T-helper 17 cell (primary cell): ENCODE data around the gene CECR2. TPM values are rescaled to one million over a fixed set of nuclear protein-coding genes. Genes with fewer than 3 reads are reported as not detected.

ENCODE experiments used
- ATAC-seq: fragments of 150-1000 bp; cut with Tn5 transposase; 2 replicates; pipeline ENCODE4 v1.10.0; 2021; ENCODE audit warnings: mild to moderate bottlenecking, moderate library complexity
- DNase-seq, 3 donors: peaks; one replicate each; pipeline versions ENCODE4 v3.0.0 to v3.0.0-alpha.2; 2020 to 2021
- H3K9me3 ChIP-seq: one replicate; pipeline ENCODE4 v1.7.0; 2013; ENCODE audit warnings: low read length, mild to moderate bottlenecking; ENCODE audit not compliant: control insufficient read depth, poor library complexity, severe bottlenecking
- H3K27ac Mint-ChIP-seq: one replicate; pipeline ENCODE4 v1.8.0; 2022; ENCODE audit warnings: mild to moderate bottlenecking, moderate library complexity, mixed read lengths
- H3K27me3 Mint-ChIP-seq: one replicate; pipeline ENCODE4 v1.8.0; 2022; ENCODE audit warnings: mixed read lengths
- H3K36me3 Mint-ChIP-seq: one replicate; pipeline ENCODE4 v1.8.0; 2022; ENCODE audit warnings: low read depth, mixed read lengths
- H3K4me1 Mint-ChIP-seq: one replicate; pipeline ENCODE4 v1.8.0; 2022; ENCODE audit warnings: mild to moderate bottlenecking, mixed read lengths
- H3K4me3 Mint-ChIP-seq: one replicate; pipeline ENCODE4 v1.8.0; 2022; ENCODE audit warnings: mild to moderate bottlenecking, moderate library complexity, mixed read lengths
- total RNA-seq, 4 donors: library from RNA in 2 of 4; stranded (reverse) in 2 of 4; gene quantifications; one replicate each; pipeline ENCODE4 v1.2.3 and lab custom pipeline; 2022 to 2026

CECR2 gene
- total RNA-seq, 2 donors from 2014 or later = 0.29 TPM; not detected in 1

DNA sequence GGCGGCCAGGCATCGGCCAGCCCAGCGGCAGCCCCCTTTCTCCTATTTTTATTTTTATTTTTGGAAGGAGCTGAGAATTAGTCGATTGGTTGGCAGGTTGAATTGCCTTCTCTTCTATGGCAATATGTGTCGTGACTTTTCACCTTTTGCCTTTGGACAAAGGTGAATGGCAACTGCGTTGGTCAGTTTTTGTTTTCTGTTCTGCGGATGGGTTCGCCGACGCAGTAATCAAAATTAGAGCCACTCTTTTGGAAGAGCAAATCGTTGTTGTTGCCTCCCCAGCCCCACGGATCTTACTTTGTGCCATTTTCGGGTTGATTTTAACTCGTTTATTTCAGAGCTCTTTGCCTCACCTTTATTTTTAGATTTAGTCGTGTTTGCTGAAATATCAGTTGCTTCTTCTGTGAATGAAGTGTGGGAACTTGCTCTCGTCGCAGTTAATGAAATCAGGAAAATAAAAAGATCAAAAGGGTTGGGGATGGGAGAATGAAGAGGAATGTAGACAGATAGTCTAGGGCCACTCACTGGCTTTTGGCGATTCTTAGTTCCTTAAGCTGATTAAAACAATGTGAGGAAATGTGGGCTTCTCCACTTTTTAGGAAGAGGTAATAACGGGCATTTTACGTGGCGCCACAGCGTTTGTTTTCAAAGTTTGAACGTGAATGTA lies 1.6 kb downstream of the CECR2 start:
- Mint-ChIP-seq H3K4me1 (peaks cover 20% of the 10 kb centered on the region), H3K27ac (no peak overlapping the region), H3K27me3 (peaks cover 62% of the 10 kb centered on the region), H3K4me3 (peak overlapping the region; percentile 83), H3K36me3 (peaks cover 9% of the 10 kb centered on the region)
- DNase-seq = no peak
- ATAC-seq = no peak
- H3K9me3 ChIP-seq = no peaks in the 10 kb centered on the region

DNA sequence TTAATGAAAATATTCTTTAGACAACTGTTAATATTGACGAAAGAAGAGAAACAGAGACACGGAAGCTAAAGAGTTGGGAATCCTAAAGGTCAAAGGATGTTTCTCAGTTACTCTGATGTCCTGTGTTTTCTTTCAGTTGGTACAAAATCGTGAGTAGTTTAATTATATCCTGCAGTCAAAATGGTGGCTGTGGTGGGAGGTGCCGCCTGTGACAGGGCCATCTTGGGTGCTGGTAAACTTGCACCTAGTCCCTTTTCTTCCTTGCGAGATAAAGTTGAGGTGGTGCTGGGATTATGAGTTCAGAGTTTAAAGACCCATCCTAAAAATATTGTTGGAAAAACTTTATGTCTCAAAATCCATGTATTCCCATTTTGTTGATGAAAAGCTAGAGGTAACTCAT lies 2.2 kb downstream of the CECR2 start:
- Mint-ChIP-seq H3K36me3 (peaks cover 7% of the 10 kb centered on the region), H3K4me3 (no peak overlapping the region), H3K27ac (no peak overlapping the region), H3K27me3 (peaks cover 61% of the 10 kb centered on the region), H3K4me1 (peaks cover 20% of the 10 kb centered on the region)
- H3K9me3 ChIP-seq = no peaks in the 10 kb centered on the region
- DNase-seq (no peak), ATAC-seq (no peak)

- Mint-ChIP-seq H3K27me3 (peaks cover 44% of the 10 kb centered on the region), H3K27ac (no peak overlapping the region), H3K4me1 (peaks cover 6% of the 10 kb centered on the region), H3K36me3 (peaks cover 3% of the 10 kb centered on the region), H3K4me3 (no peak overlapping the region)
- no peaks in the 10 kb centered on the region for H3K9me3 ChIP-seq
- DNase-seq = no peak
- no peak for ATAC-seq
These were observed 4.6 kb downstream of the CECR2 start for GRCh38 chr22:17373855-17374254.

DNA sequence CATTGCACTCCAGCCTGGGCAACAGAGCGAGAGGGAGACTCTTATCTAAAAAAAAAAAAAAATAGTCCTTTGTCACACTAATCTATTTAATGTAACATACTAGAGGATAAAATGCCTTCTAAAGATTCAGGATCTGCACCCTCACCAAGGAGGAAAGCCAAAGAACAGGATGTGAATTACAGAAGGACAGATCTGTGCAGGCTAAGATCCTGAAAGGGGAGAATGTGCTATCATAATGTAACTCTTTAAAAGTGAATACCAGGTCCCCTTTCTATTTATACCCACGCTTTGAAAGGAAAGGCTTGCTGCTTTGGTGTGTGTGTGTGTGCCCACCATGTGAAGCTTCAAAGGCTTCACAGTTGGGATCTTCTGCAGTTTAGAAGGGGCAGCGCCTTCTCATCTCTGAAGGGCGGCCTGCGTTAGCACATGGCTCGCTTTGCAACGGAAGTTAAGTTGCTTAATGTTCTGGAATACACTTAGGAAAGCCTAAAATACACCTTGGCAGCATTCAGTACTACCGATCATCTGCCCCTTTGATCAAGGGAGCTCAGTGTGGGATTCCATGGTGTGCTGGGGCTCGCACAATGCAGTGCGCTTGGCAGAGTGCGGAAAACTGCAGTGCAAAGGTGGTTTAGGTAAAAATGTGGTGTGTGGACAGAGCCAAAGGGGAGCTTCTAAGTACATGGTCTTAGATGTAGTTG lies 6.8 kb downstream of the CECR2 start:
- peaks cover under 1% of the 10 kb centered on the region for H3K4me1 Mint-ChIP-seq
- H3K36me3 Mint-ChIP-seq = peaks cover 1% of the 10 kb centered on the region
- no peaks in the 10 kb centered on the region for H3K9me3 ChIP-seq
- H3K27me3 Mint-ChIP-seq = peaks cover 52% of the 10 kb centered on the region
- no peak overlapping the region for H3K4me3 Mint-ChIP-seq
- H3K27ac Mint-ChIP-seq = no peak overlapping the region
- DNase-seq (no peak), ATAC-seq (no peak)

DNA sequence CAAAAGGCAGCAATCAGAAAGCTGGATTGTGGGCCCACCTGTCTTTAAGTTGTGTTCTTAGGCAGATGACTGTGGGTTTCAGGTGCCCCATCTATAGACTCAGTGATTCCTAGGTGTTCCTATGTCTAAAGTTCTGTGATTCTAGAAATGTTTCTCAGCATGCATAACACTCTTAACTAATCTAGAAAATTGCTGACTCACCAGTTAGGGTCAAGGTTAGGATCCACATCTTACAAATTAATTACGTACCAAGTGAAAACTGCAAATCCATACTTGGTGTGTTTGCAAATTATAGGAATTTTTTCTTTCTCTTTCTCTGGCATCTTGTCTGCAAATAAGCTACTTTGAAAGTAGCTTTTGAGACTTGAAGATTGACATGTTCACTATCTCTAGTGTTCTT lies 7.7 kb downstream of the CECR2 start:
- H3K4me1 Mint-ChIP-seq = peaks cover 3% of the 10 kb centered on the region
- H3K27me3 Mint-ChIP-seq = peaks cover 50% of the 10 kb centered on the region

GRCh38 chr22:17379944-17380343 lies 10.7 kb downstream of the CECR2 start:
- H3K36me3 Mint-ChIP-seq = peaks cover 4% of the 10 kb centered on the region
- no peak overlapping the region for H3K4me3 Mint-ChIP-seq
- H3K4me1 Mint-ChIP-seq = peaks cover 3% of the 10 kb centered on the region
- H3K27me3 Mint-ChIP-seq = peaks cover 42% of the 10 kb centered on the region
- no peak for ATAC-seq
- no peaks in the 10 kb centered on the region for H3K9me3 ChIP-seq
- no peak overlapping the region for H3K27ac Mint-ChIP-seq
- no peak for DNase-seq

More for the DNA sequence above, 7.7 kb downstream of the CECR2 start:
- H3K9me3 ChIP-seq = no peaks in the 10 kb centered on the region
- DNase-seq (no peak), ATAC-seq (no peak)
- no peak overlapping the region for H3K4me3 Mint-ChIP-seq
- H3K36me3 Mint-ChIP-seq = peaks cover 4% of the 10 kb centered on the region
- no peak overlapping the region for H3K27ac Mint-ChIP-seq

DNA sequence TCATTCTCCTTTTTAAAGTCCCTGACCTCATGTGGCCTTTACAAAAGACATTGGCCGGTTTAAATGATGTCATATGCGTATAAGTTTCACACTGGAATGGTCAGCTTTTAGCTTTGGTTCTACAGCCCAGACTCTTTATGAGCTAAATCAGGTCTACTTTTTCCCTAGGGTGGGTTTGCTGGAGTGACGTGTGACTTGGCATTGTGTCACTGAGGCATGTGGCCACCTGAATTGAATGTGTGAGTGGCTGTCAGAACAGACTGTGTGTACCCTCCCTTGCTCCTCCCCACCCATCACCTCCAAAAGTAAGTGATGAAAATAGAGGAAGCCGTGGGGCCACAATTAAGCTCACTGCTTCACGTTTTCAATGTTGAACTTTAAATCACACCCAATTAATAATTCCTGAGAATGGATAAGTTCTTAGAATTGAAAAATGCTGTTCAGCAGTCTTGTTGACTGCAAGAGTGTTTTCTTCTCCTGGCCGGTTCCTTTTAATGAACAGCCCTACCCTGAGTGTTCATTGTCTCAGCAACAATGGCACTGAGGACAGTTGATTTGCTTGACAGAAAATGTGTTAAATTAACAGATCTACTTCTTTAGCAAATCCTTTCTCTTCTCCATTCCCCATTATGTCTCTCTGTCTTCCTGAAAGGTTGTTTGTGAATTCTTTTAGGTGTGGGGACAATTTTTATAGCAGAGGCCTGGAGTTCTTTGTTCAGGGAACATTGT lies 11.3 kb downstream of the CECR2 start:
- no peaks in the 10 kb centered on the region for H3K9me3 ChIP-seq
- no peak overlapping the region for H3K27ac Mint-ChIP-seq
- peaks cover 3% of the 10 kb centered on the region for H3K4me1 Mint-ChIP-seq
- ATAC-seq (no peak), DNase-seq (no peak)
- peaks cover 4% of the 10 kb centered on the region for H3K36me3 Mint-ChIP-seq
- peaks cover 40% of the 10 kb centered on the region for H3K27me3 Mint-ChIP-seq
- no peak overlapping the region for H3K4me3 Mint-ChIP-seq

- Mint-ChIP-seq H3K36me3 (peaks cover 4% of the 10 kb centered on the region), H3K4me3 (no peak overlapping the region), H3K4me1 (peaks cover 3% of the 10 kb centered on the region), H3K27me3 (peaks cover 37% of the 10 kb centered on the region), H3K27ac (no peak overlapping the region)
- no peaks in the 10 kb centered on the region for H3K9me3 ChIP-seq
- no peak for ATAC-seq
- no peak for DNase-seq
These were observed 12.1 kb downstream of the CECR2 start for GRCh38 chr22:17381192-17381913.

- Mint-ChIP-seq H3K36me3 (peaks cover 4% of the 10 kb centered on the region), H3K27ac (no peak overlapping the region), H3K4me1 (peaks cover 3% of the 10 kb centered on the region), H3K4me3 (no peak overlapping the region), H3K27me3 (peaks cover 22% of the 10 kb centered on the region)
- DNase-seq = no peak
- ATAC-seq = no peak
- H3K9me3 ChIP-seq = no peaks in the 10 kb centered on the region
These were observed 15.5 kb downstream of the CECR2 start for GRCh38 chr22:17384612-17385330.

DNA sequence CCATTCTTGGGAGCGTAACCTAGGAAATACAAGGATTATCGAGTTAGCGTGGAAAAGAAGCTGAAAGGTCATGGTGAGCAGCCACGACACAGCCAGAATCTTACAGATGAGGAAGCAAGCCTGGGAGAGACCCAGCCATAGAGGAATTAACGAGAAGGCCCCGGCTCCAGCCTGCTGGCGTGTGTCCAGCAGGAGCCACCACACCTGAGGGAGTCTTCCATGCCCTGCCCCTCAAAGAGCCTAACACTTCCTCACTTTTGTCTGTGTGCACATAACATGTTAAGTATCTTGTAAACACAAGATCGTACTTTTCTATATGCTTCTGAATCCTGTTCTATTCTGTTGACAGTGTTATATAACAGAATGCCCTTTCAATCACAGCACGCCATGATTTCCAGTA lies 18.1 kb downstream of the CECR2 start:
- no peak overlapping the region for H3K4me3 Mint-ChIP-seq

GRCh38 chr22:17388235-17388634 lies 19.0 kb downstream of the CECR2 start:
- no peaks in the 10 kb centered on the region for H3K36me3 Mint-ChIP-seq
- H3K27me3 Mint-ChIP-seq = peaks cover 4% of the 10 kb centered on the region
- no peak overlapping the region for H3K27ac Mint-ChIP-seq
- no peak for DNase-seq
- H3K9me3 ChIP-seq = no peaks in the 10 kb centered on the region
- no peak for ATAC-seq
- no peak overlapping the region for H3K4me3 Mint-ChIP-seq
- H3K4me1 Mint-ChIP-seq = no peaks in the 10 kb centered on the region

More for the DNA sequence above, 18.1 kb downstream of the CECR2 start:
- H3K4me1 Mint-ChIP-seq = no peaks in the 10 kb centered on the region
- no peak overlapping the region for H3K27ac Mint-ChIP-seq
- ATAC-seq (no peak), DNase-seq (no peak)
- H3K9me3 ChIP-seq = no peaks in the 10 kb centered on the region
- H3K36me3 Mint-ChIP-seq = no peaks in the 10 kb centered on the region
- peaks cover 9% of the 10 kb centered on the region for H3K27me3 Mint-ChIP-seq

- Mint-ChIP-seq H3K27me3 (peaks cover 4% of the 10 kb centered on the region), H3K4me3 (no peak overlapping the region), H3K27ac (no peak overlapping the region), H3K36me3 (no peaks in the 10 kb centered on the region), H3K4me1 (no peaks in the 10 kb centered on the region)
- DNase-seq = no peak
- ATAC-seq = no peak
- no peaks in the 10 kb centered on the region for H3K9me3 ChIP-seq
These were observed 20.8 kb downstream of the CECR2 start for GRCh38 chr22:17390087-17390486.
